Vagina (tissue), 2 donors: Measurements from ENCODE around the gene DNAJC7. TPM values are rescaled to one million over a fixed set of nuclear protein-coding genes. Genes with fewer than 3 reads are reported as not detected.

ENCODE experiments used
- DNase-seq, 2 donors: peaks; one replicate each; pipeline ENCODE4 v3.0.0-alpha.2; 2017; ENCODE audit errors: extremely low spot score in 2 of 2
- H3K27ac ChIP-seq: fragments of 200-600 bp; sonication (generic); one replicate; pipeline ENCODE4 v1.5.1; 2019
- H3K27me3 ChIP-seq: fragments of 200-600 bp; sonication (generic); one replicate; pipeline ENCODE4 v1.5.1; 2019
- H3K36me3 ChIP-seq, 2 donors: fragments of 200-600 bp; sonication (generic); one replicate each; pipeline ENCODE4 v1.5.1; 2017 to 2019
- H3K4me1 ChIP-seq: fragments of 200-600 bp; sonication (generic); one replicate; pipeline ENCODE4 v1.5.1; 2019
- H3K4me3 ChIP-seq, 2 donors: fragments of 200-600 bp; sonication (generic); 1 replicate in 1 of 2; 2 replicates in 1 of 2; pipeline ENCODE4 v1.5.1; 2016 to 2019
- H3K9me3 ChIP-seq: fragments of 200-600 bp; sonication (generic); one replicate; pipeline ENCODE4 v1.5.1; 2019
- POLR2A ChIP-seq, 2 donors: fragments of 450-650 bp; IDR thresholded peaks; one replicate each; pipeline ENCODE4 v1.6.1; 2017; ENCODE audit warnings: antibody characterized with exemption in 2 of 2, mild to moderate bottlenecking in 2 of 2, moderate library complexity in 2 of 2
- POLR2AphosphoS5 ChIP-seq, 2 donors: sonication (generic); formaldehyde crosslinking; IDR thresholded peaks; one replicate each; pipeline ENCODE4 v1.9.0; 2017; ENCODE audit warnings: antibody characterized with exemption in 2 of 2, mild to moderate bottlenecking in 2 of 2, low read depth in 1 of 2; ENCODE audit not compliant: insufficient read depth in 1 of 2
- intact Hi-C: fragments of 100-400 bp; cut with DNase I; formaldehyde crosslinking; loops from one replicate; pipeline ENCODE4 v1.15.1; 2023
- total RNA-seq: library from RNA; depleted of rRNA; stranded (reverse); fragments of >200 nt; gene quantifications from one replicate; pipeline ENCODE4 v1.2.3, GENCODE V29; 2016
- TF ChIP-seq, protein P1 (sequence below), 3 experiments: fragments of 450-650 bp in 2 of 3; fragments of 200-600 bp in 1 of 3; sonication (generic) in 1 of 3; IDR thresholded peaks; one replicate each; pipeline ENCODE4 v1.5.1; 2017 to 2019; ENCODE audit warnings: antibody characterized with exemption in 3 of 3, mild to moderate bottlenecking in 2 of 3, moderate library complexity in 2 of 3

The DNAJC7 gene
- total RNA-seq, 1 donor from 2014 or later, result 60.2 TPM

DNA sequence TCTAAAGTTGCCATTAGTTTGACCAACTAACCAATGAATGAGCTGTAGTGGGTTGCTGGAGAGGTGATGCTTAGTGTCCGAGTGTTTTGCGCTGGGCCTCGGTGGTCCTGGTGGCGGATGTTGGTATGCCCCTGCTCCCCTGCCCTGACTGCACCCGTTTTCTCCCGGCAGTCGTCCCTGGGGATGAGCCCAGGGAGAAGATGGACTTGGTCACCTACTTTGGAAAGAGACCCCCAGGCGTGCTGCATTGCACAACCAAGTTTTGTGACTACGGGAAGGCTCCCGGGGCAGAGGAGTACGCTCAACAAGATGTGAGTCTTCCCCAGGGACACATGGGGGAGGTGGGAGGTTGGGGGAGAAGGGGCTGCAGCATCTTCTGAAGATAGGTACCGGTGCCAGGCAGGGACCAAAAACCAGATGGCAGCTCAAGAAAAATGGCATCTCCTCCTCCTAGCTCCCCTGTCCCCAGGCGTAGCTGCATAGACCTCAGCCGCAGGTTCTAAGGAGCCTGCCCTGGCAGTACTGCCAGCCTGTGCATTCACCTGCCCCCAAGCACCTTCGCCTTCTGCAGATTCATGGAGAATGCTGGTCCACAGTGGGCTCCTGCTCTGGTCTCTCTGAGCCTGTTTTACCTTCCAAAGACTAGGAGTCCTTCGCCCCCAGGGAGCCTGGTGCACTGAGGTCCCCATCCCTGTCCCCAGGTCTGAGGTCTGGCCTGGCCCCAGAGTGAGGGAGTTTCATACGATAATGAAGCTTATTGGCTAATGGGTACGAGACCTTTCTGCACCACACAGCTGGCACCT is 45.3 kb downstream of the DNAJC7 start:
- Histone ChIP-seq H3K36me3 (peaks cover 0 to 70% of the 10 kb centered on the region in 2 donors), H3K4me3 (no peak overlapping the region), H3K27ac (no peak overlapping the region), H3K4me1 (peaks cover 94% of the 10 kb centered on the region), H3K27me3 (no peaks in the 10 kb centered on the region), H3K9me3 (no peaks in the 10 kb centered on the region)
- intact Hi-C loops, result no loop called here
- TF ChIP-seq, protein P1, sequence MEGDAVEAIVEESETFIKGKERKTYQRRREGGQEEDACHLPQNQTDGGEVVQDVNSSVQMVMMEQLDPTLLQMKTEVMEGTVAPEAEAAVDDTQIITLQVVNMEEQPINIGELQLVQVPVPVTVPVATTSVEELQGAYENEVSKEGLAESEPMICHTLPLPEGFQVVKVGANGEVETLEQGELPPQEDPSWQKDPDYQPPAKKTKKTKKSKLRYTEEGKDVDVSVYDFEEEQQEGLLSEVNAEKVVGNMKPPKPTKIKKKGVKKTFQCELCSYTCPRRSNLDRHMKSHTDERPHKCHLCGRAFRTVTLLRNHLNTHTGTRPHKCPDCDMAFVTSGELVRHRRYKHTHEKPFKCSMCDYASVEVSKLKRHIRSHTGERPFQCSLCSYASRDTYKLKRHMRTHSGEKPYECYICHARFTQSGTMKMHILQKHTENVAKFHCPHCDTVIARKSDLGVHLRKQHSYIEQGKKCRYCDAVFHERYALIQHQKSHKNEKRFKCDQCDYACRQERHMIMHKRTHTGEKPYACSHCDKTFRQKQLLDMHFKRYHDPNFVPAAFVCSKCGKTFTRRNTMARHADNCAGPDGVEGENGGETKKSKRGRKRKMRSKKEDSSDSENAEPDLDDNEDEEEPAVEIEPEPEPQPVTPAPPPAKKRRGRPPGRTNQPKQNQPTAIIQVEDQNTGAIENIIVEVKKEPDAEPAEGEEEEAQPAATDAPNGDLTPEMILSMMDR (IDR thresholded peaks at IDR 0.05), result no peak
- TF ChIP-seq POLR2AphosphoS5 (IDR thresholded peaks at IDR 0.05; ENCODE audit: insufficient read depth in 1 of 2, low read depth in 1 of 2) (no peak), POLR2A (IDR thresholded peaks at IDR 0.05) (no peak)
- no peak for DNase-seq

DNA sequence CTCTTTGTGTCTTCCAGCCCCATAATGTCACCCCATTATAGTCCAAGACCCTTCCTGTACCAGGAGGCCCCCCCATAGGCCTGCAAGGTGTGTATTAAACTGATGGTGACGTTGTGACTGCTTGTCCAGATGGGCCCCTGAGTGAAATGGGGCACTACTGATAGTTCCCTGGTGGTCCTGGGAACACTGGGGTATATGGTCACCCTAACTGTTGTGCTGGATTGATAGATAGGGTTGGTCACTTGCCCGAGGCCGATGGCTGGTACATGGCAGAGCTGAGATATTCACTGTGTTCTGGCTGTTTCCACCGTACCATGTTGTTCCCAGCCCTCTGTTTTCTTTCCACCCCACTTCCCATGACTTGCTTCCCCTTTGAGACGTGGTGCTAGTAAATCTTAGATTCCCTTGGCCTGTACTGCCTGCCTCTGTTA is 46.3 kb downstream of the DNAJC7 start:
- Histone ChIP-seq H3K4me1 (peaks cover 86% of the 10 kb centered on the region), H3K4me3 (no peak overlapping the region), H3K27ac (peak overlapping the region; percentile 37), H3K27me3 (no peaks in the 10 kb centered on the region), H3K36me3 (peaks cover 0 to 65% of the 10 kb centered on the region in 2 donors), H3K9me3 (no peaks in the 10 kb centered on the region)
- no peak for TF ChIP-seq POLR2A (IDR thresholded peaks at IDR 0.05)
- no peak for TF ChIP-seq POLR2AphosphoS5 (IDR thresholded peaks at IDR 0.05; ENCODE audit: insufficient read depth in 1 of 2, low read depth in 1 of 2)
- TF ChIP-seq, protein P1 (IDR thresholded peaks at IDR 0.05), result no peak
- no peak for DNase-seq
- intact Hi-C loops, result no loop called here

DNA sequence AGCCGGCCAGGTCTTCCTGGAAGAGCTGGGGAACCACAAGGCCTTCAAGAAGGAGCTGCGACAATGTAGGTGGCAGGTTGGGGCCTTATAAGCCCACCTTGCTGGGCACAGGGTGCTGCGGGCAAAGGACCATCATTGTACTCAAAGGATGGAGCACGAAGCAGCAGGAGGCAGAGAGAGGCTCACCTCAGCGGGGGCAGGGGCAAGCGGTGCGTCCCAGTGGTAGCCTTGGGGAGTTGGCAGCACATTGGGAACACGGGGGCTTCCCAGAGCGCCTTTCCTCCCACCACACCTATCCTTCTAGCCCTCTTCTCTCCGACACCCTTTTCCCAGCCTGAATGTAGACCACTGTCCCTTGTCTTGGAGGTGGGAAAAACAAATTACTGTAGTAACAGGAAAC is 48.6 kb downstream of the DNAJC7 start:
- H3K4me1 ChIP-seq, result peaks cover 71% of the 10 kb centered on the region
- peaks cover 0 to 44% of the 10 kb centered on the region in 2 donors for H3K36me3 ChIP-seq
- H3K4me3 ChIP-seq, result no peak overlapping the region

DNA sequence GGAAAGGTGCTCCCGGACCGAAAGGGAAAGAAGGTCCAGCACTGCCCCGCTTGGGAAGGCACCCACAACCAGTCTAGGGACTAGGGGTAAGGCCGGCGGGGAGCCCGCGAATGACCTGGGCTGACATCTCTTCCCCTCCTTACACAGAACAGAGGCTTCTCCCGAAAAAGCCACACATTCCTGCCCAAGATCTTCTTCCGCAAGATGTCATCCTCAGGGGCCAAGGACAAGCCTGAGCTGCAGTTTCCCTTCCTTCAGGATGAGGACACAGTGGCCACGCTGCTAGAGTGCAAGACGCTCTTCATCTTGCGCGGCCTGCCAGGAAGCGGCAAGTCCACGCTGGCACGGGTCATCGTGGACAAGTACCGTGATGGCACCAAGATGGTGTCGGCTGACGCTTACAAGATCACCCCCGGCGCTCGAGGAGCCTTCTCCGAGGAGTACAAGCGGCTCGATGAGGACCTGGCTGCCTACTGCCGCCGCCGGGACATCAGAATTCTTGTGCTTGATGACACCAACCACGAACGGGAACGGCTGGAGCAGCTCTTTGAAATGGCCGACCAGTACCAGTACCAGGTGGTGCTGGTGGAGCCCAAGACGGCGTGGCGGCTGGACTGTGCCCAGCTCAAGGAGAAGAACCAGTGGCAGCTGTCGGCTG is 49.2 kb downstream of the DNAJC7 start:
- peak overlapping the region; percentile 75 to 87 for H3K4me3 ChIP-seq

More for the DNA sequence above, 48.6 kb downstream of the DNAJC7 start:
- no peak overlapping the region for H3K27ac ChIP-seq
- H3K27me3 ChIP-seq, result no peaks in the 10 kb centered on the region
- TF ChIP-seq, protein P1 (IDR thresholded peaks at IDR 0.05), result no peak
- no peak for TF ChIP-seq POLR2AphosphoS5 (IDR thresholded peaks at IDR 0.05; ENCODE audit: insufficient read depth in 1 of 2, low read depth in 1 of 2)
- no peak for TF ChIP-seq POLR2A (IDR thresholded peaks at IDR 0.05)
- intact Hi-C loops, result loop anchor here (5.0 kb wide), 2 partner anchors 49 to 144 kb away; partner anchors contain the start of genes DHX58 and DNAJC7
- no peak for DNase-seq
- H3K9me3 ChIP-seq, result no peaks in the 10 kb centered on the region

DNA sequence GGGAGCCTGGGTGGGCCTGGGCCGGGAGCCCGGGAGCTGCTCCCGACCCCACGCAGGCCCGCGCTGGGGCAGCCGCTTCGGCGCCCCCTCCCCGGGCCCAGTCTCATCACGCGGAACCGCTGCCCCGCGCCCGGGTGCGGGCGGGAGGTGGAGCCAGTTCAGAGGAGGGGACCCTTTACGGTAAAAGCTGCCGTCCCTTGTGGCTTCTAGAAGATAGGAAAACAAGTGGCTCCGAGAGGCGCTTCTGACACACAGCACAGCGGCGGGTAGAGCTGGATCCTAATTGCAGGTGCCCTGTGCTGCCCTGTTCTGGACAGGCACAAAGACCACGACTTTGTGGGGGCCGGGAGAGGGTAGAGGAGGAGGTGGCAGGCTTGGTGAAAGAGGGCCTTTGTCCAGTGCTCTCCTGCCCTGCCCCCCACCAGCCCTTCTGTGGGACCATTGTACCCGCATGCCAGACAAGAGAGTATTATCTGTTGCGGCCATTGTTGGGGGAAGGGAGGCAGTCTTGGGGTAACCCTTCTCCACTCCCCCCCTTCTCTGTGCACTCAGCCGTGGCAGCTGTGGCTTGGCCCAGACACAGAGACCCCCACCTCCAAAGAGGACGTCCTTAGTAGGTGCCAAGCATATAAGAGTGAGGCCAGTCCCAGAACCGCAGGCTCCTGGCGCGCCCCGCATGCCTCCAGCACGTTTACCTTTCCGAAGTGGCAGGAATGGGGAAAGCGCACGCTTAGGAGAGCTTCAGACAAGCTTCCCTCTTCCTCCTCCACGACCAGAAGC is 49.9 kb downstream of the DNAJC7 start:
- DNase-seq, result no peak
- H3K27me3 ChIP-seq, result no peaks in the 10 kb centered on the region
- H3K27ac ChIP-seq, result peak overlapping the region; percentile 92
- peaks cover 0 to 34% of the 10 kb centered on the region in 2 donors for H3K36me3 ChIP-seq
- H3K4me3 ChIP-seq, result peak overlapping the region; percentile 75 to 87
- no peaks in the 10 kb centered on the region for H3K9me3 ChIP-seq
- TF ChIP-seq POLR2A (IDR thresholded peaks at IDR 0.05) (no peak), POLR2AphosphoS5 (IDR thresholded peaks at IDR 0.05; ENCODE audit: insufficient read depth in 1 of 2, low read depth in 1 of 2) (no peak)
- TF ChIP-seq, protein P1 (IDR thresholded peaks at IDR 0.05), result no peak
- intact Hi-C loops, result loop anchor here (5.0 kb wide), 2 partner anchors 50 to 145 kb away; partner anchors contain the start of genes DHX58 and DNAJC7
- H3K4me1 ChIP-seq, result peaks cover 65% of the 10 kb centered on the region

More for the DNA sequence above, 49.2 kb downstream of the DNAJC7 start:
- TF ChIP-seq POLR2AphosphoS5 (IDR thresholded peaks at IDR 0.05; ENCODE audit: insufficient read depth in 1 of 2, low read depth in 1 of 2), result no peak
- H3K36me3 ChIP-seq, result peaks cover 0 to 39% of the 10 kb centered on the region in 2 donors
- no peak for DNase-seq
- peaks cover 65% of the 10 kb centered on the region for H3K4me1 ChIP-seq
- intact Hi-C loops, result loop anchor here (5.0 kb wide), 2 partner anchors 49 to 144 kb away; partner anchors contain the start of genes DHX58 and DNAJC7
- no peaks in the 10 kb centered on the region for H3K9me3 ChIP-seq
- H3K27me3 ChIP-seq, result no peaks in the 10 kb centered on the region
- peak overlapping the region; percentile 92 for H3K27ac ChIP-seq
